HEK293T (cell line): ENCODE data around the gene ACOXL.

ENCODE experiments used
- CTCF ChIA-PET: fragments of 350-600 bp; formaldehyde crosslinking; extraction: SDS; loops from one replicate; lab custom pipeline; 2021; ENCODE audit warnings: antibody characterized with exemption, inconsistent platforms; lab: Yijun Ruan, JAX
- POLR2A ChIA-PET: fragments of 350-600 bp; formaldehyde crosslinking; extraction: SDS; loops from one replicate; lab custom pipeline; 2020; ENCODE audit warnings: antibody characterized with exemption, inconsistent platforms; lab: Yijun Ruan, JAX
- DNase-seq: peaks from one replicate; pipeline ENCODE4 v3.0.0; 2012; ENCODE audit warnings: mixed read lengths; ENCODE audit errors: extremely low spot score
- ARNT ChIP-seq: fragments of 450-650 bp; IDR thresholded peaks from 2 replicates; pipeline ENCODE4 v1.6.1; 2017; ENCODE audit warnings: mild to moderate bottlenecking
- BHLHE40 ChIP-seq: fragments of 450-650 bp; IDR thresholded peaks from 2 replicates; pipeline ENCODE4 v1.6.1; 2016; ENCODE audit warnings: mild to moderate bottlenecking, moderate library complexity, borderline replicate concordance
- CTBP1 ChIP-seq: fragments of 450-650 bp; IDR thresholded peaks from 2 replicates; pipeline ENCODE4 v1.6.1; 2016; ENCODE audit warnings: borderline replicate concordance
- ELF4 ChIP-seq: fragments of 450-650 bp; IDR thresholded peaks from 2 replicates; pipeline ENCODE4 v1.6.1; 2017; ENCODE audit warnings: antibody characterized with exemption
- FOXA1 ChIP-seq: fragments of 450-650 bp; IDR thresholded peaks from 2 replicates; pipeline ENCODE4 v1.6.1; 2016; ENCODE audit warnings: mild to moderate bottlenecking
- FOXK2 ChIP-seq: fragments of 450-650 bp; IDR thresholded peaks from 2 replicates; pipeline ENCODE4 v1.6.1; 2016; ENCODE audit warnings: mild to moderate bottlenecking
- FOXM1 ChIP-seq: fragments of 450-650 bp; IDR thresholded peaks from 2 replicates; pipeline ENCODE4 v1.6.1; 2017; ENCODE audit warnings: mild to moderate bottlenecking, borderline replicate concordance
- HDGF ChIP-seq: fragments of 450-650 bp; IDR thresholded peaks from 2 replicates; pipeline ENCODE4 v1.6.1; 2017; ENCODE audit warnings: antibody characterized with exemption, borderline replicate concordance
- L3MBTL2 ChIP-seq: fragments of 450-650 bp; conservative IDR thresholded peaks from 2 replicates; pipeline ENCODE4 v1.6.1; 2016; ENCODE audit warnings: mild to moderate bottlenecking
- LEF1 ChIP-seq: fragments of 450-650 bp; IDR thresholded peaks from 2 replicates; pipeline ENCODE4 v1.6.1; 2017; ENCODE audit warnings: mild to moderate bottlenecking, borderline replicate concordance
- NFRKB ChIP-seq: fragments of 450-650 bp; IDR thresholded peaks from 2 replicates; pipeline ENCODE4 v1.6.1; 2016; ENCODE audit warnings: mild to moderate bottlenecking, moderate library complexity
- SP1 ChIP-seq: fragments of 450-650 bp; IDR thresholded peaks from 2 replicates; pipeline ENCODE4 v1.6.1; 2017
- SUZ12 ChIP-seq: fragments of 450-650 bp; IDR thresholded peaks from 2 replicates; pipeline ENCODE4 v1.6.1; 2016; ENCODE audit warnings: mild to moderate bottlenecking
- TARDBP ChIP-seq: fragments of 450-650 bp; IDR thresholded peaks from 2 replicates; pipeline ENCODE4 v1.6.1; 2016
- ZNF384 ChIP-seq: fragments of 450-650 bp; IDR thresholded peaks from 2 replicates; pipeline ENCODE4 v1.6.1; 2016
- TF ChIP-seq, protein P1 (sequence below): fragments of 450-650 bp; IDR thresholded peaks from 2 replicates; pipeline ENCODE4 v1.6.1; 2016

The ACOXL gene

GRCh38 chr2:110977403-110977802 is 245.0 kb downstream of the ACOXL start:
- TF ChIP-seq SP1 (no peak), ZNF384 (no peak), SUZ12 (no peak), ARNT (no peak), BHLHE40 (no peak), TARDBP (no peak), FOXM1 (no peak), NFRKB (no peak), LEF1 (no peak), CTBP1 (no peak), L3MBTL2 (no peak)
- TF ChIP-seq, protein P1, sequence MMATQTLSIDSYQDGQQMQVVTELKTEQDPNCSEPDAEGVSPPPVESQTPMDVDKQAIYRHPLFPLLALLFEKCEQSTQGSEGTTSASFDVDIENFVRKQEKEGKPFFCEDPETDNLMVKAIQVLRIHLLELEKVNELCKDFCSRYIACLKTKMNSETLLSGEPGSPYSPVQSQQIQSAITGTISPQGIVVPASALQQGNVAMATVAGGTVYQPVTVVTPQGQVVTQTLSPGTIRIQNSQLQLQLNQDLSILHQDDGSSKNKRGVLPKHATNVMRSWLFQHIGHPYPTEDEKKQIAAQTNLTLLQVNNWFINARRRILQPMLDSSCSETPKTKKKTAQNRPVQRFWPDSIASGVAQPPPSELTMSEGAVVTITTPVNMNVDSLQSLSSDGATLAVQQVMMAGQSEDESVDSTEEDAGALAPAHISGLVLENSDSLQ, result no peak
- CTCF ChIA-PET, result interaction anchor here (0.6 kb wide), 1 partner anchor 12 kb away, joined by 3 read pairs; no protein-coding TSS in a partner anchor
- no peak for DNase-seq
- POLR2A ChIA-PET, result no interaction called here

- CTCF ChIA-PET, result no interaction called here
- no peak for DNase-seq
- TF ChIP-seq CTBP1 (no peak), TARDBP (no peak), NFRKB (no peak), FOXM1 (no peak), BHLHE40 (no peak), ELF4 (no peak), ARNT (no peak), FOXK2 (no peak), L3MBTL2 (no peak), HDGF (no peak), SP1 (no peak), LEF1 (no peak)
- TF ChIP-seq, protein P1, result no peak
- POLR2A ChIA-PET, result no interaction called here
Measured at GRCh38 chr2:110978148-110978547, 245.8 kb downstream of the ACOXL start.

DNA sequence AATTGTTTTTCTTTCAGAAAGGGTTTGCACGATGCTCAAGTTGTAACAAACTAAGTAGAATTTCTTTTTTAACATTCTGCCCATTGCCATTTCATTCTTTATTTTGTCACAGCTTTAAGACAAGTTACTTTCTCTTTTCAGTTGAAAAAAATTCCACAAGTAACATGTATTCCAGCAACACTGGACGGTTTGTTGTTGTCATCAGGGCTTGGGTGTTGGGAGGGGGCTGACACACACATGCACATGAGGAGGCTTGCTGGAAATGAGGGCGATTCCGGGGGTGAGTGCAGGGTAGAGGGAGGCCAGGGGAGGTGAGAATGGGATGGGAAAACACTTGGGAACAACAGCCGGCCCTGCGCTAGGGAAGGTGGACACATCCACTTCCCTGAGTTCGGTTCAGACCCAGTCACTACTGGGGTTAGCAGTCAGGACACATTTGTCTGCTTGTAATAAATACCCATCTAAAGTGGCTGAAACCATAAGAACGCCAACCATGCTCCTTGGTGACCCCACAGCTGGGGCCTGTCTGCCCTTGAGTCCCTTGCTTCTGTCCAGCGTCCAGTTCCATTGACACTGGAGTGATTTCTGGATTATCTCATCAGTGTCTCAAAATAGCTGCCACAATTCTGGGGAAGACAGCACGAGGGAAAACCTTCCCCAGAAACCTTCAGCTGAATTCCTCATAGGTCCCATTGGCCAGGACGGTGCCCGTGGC is 246.5 kb downstream of the ACOXL start:
- ChIA-PET POLR2A (no interaction called here), CTCF (no interaction called here)
- no peak for DNase-seq
- TF ChIP-seq, protein P1, result no peak
- TF ChIP-seq SP1, result no peak
- no peak for TF ChIP-seq TARDBP
- TF ChIP-seq FOXK2, result no peak
- TF ChIP-seq SUZ12, result no peak
- TF ChIP-seq LEF1, result no peak
- no peak for TF ChIP-seq BHLHE40
- TF ChIP-seq ARNT, result no peak
- TF ChIP-seq CTBP1, result no peak

DNA sequence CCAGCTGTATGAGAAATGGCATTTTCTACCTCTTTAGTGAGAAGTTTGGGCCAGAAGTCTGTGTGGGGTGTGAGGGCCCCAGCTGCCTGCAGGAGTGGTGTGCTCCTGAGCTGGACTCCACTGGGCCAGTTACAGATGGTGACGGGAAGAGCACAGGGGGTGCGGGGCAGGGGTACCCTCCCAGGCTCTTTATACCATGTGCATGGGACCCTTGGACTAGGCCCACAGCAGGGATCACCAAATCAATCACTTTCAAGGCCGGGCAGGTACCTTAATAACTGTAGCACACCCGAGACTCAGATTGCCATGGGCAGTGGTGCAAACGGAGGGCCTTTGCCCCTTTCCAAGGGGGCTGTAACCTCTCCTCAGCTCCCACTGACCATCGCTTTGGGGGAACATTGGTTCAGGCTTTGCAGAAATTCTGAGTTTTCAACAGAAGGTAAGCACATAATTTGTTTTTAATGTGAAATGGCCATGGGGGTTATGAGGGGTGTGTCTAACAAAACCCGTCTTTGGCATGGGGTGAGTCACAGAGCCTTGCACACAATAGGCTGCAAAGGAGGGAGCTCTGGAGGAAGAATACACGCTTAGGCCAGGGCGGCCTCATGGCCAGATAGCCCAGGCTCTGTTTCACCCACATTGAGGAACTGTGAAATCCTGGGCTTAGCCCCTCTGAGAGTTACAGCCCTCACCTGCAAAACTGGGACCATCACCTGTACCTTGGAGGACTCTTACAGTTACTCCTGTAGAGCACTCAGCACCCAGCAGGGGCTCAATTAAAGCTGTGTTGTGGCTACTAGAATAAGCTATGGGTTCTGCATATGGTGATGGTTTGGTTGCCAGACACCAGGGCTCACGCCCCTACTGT is 247.3 kb downstream of the ACOXL start:
- DNase-seq, result no peak
- ChIA-PET POLR2A (no interaction called here), CTCF (interaction anchor here (0.8 kb wide), 1 partner anchor 12 kb away, joined by 3 read pairs; no protein-coding TSS in a partner anchor)
- TF ChIP-seq FOXA1, result no peak
- TF ChIP-seq TARDBP, result no peak
- TF ChIP-seq FOXM1, result no peak
- no peak for TF ChIP-seq HDGF
- TF ChIP-seq CTBP1, result no peak
- TF ChIP-seq SP1, result no peak
- no peak for TF ChIP-seq ARNT
- no peak for TF ChIP-seq ZNF384
- no peak for TF ChIP-seq LEF1
- TF ChIP-seq FOXK2, result no peak
- TF ChIP-seq BHLHE40, result no peak
- no peak for TF ChIP-seq L3MBTL2
- TF ChIP-seq SUZ12, result no peak
- no peak for TF ChIP-seq NFRKB
- TF ChIP-seq, protein P1, result no peak
- no peak for TF ChIP-seq ELF4

- ChIA-PET CTCF (interaction anchor here (0.8 kb wide), 1 partner anchor 11 kb away, joined by 3 read pairs; no protein-coding TSS in a partner anchor), POLR2A (no interaction called here)
- TF ChIP-seq ELF4, result no peak
- DNase-seq, result no peak
Measured at GRCh38 chr2:110980339-110981062, 248.1 kb downstream of the ACOXL start.
